GM10266 (cell line): Measurements from ENCODE around the gene AGPAT4.

Experiments
- DNase-seq: peaks from one replicate; pipeline ENCODE4 v3.0.0; 2012; ENCODE audit errors: extremely low spot score
- CTCF ChIP-seq: IDR thresholded peaks from 2 replicates; pipeline ENCODE4 v1.5.1; 2012; ENCODE audit warnings: mild to moderate bottlenecking, low read depth; ENCODE audit not compliant: control insufficient read depth, insufficient read depth; ENCODE audit errors: missing control alignments

Gene AGPAT4

DNA sequence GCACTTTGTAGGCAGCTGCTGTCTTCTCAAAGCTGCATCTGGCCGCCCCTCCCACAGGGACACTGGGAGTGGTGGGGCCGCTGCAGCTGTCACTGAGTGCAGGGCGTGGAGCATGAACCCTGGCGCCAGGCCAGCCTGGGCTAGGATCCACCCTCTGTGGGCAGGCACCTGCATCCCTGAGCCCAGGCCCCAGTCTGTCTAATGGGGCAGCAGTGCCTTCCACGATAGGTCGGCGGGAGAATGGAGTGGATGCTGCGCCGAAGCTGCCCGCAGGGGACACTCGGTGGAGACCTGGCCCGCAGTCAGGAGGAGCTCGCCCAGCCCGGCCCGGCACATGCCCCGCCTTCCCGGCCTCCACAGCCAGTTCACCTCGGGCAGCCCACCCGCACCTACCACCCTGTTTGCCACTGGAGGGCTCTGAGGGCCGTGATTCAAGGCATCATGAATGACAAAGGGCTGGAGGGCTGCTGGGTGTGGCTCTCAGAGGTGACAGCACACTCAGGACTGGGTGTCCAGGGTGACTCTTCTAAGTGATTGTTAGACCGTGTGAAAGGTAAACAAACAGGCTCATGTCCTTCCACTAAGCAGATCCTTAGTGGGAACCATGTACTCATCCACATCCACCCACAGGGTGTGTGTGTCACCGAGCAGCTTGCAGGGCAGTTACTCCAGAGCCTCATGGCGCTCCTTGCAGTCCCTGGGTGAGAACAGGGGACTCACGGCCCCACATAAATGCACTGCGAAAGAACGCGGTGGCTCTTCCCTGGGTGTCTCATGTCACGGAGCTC is 133.9 kb downstream of the AGPAT4 start:
- no peak for TF ChIP-seq CTCF
- DNase-seq: no peak

DNA sequence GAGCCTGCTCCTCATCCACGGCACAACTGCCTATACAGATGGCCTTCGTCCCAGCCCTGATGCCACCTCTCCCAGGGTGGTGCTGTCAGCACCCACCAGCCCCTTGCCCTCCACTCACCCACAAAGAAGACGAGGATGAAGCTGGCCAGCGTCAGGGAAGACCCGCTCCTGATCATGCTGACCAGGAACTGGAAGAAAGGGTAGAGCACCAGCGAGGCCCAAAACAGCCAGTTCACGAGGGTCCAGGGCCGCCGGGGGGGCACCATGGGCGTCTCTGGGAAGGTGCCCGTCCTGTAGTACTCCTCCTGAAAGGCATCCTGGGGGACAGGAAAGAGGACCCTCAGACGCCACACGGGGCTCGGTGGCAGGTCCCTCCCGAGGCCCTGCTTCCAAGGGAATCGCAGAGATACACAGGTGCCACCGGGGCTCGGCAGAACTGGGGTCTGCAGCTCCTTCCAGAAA is 134.5 kb downstream of the AGPAT4 start:
- DNase-seq: no peak
- TF ChIP-seq CTCF: no peak

DNA sequence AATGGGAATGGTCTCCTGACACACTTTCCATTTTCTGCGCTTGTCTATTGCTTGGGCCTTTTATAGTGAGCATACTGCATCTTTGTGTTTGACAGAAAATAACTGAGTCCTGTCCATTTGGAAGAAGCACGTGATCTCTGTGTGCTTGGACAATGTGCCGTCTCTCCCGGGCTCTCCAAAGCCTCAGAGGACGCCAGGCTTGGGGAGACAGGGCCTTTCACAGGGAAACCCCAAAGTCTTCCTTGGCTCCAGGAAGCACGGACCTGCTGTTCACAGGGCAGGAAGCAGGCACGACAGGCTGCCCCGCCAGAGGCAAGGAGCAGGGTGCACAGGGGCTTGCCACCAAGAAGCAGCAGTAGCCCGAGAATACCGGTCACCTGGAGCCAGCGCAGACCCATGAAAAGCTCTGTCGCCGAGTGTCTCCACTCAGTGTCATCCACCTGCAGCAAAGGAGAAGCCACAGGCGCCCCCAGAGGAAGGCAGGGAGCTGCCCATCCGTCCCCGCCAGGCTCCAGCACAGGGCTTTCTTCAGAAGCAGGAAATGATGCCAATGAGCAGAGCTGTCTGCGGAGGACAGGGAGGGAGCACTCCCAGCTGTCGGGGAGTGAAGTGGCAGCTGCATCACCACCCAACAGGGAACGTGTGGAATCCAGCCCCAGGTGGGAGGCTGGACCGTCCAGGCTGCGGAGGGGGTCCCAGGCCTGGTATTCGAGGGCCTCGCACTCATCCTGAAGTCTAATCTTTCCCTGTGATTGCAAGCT is 135.1 kb downstream of the AGPAT4 start:
- DNase-seq: no peak
- no peak for TF ChIP-seq CTCF

GRCh38 chr6:161137839-161138542 is 135.9 kb downstream of the AGPAT4 start:
- DNase-seq: no peak
- no peak for TF ChIP-seq CTCF

DNA sequence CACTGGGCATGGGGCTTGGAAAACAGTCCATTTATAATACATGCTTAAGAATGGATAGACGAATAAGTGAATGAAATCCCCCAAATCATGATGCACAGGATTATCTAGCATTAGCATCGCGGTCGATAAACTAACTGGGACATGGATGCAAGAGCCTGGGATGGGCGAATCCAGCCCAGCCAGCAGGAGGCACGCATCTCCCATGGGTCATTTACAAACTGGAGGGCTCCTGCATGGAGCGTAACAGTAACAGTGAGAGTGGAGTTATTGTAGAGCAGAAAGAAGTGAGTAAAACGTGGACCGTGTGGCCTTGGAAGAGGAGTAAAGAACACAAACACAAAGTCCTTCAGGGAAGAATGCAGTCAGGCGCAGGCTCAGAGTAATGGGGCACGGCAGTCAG is 136.5 kb downstream of the AGPAT4 start:
- TF ChIP-seq CTCF: no peak
- no peak for DNase-seq

DNA sequence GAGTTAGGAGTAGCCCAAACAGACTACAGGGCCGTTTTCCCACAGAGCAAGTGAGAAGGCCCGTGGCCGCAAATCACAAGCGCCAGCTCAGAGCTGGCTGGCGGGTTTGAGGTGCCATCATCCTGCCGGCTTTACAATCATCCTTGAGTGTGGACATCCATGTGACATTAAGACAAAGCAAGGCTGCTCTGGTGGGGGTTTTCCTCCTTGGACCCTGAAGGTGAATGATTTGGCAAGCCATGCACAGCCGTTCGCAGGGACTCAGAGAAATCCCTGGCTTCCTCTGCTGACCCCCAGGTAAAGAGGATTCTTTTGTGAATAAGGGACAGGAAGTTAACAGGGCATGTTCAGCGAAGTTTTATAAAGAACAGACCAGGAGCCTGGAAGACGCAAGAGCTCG is 137.2 kb downstream of the AGPAT4 start:
- TF ChIP-seq CTCF: no peak
- no peak for DNase-seq
